BE2C (cell line): ENCODE data around the gene CTU1.

Source experiments
- DNase-seq: peaks from one replicate; pipeline ENCODE4 v3.0.0-alpha.2; 2020
- H3K27me3 ChIP-seq: fragments of 250-450 bp; sonication (Bioruptor Pico); 2 replicates; pipeline ENCODE4 v1.5.1; 2020; ENCODE audit warnings: mild to moderate bottlenecking
- H3K36me3 ChIP-seq: fragments of 250-450 bp; sonication (Bioruptor Pico); 2 replicates; pipeline ENCODE4 v1.5.1; 2020; ENCODE audit warnings: mild to moderate bottlenecking
- H3K4me1 ChIP-seq: fragments of 250-450 bp; sonication (Bioruptor Pico); 2 replicates; pipeline ENCODE4 v1.5.1; 2020
- H3K4me3 ChIP-seq: 2 replicates; pipeline ENCODE4 v1.5.1; 2011; ENCODE audit warnings: low read depth, low read length
- H3K9me3 ChIP-seq: fragments of 250-450 bp; sonication (Bioruptor Pico); 2 replicates; pipeline ENCODE4 v1.5.1; 2020
- TF ChIP-seq, protein P1 (sequence below): IDR thresholded peaks from 2 replicates; pipeline ENCODE4 v1.5.1; 2012; ENCODE audit warnings: mild to moderate bottlenecking, low read depth, low read length

Gene CTU1

DNA sequence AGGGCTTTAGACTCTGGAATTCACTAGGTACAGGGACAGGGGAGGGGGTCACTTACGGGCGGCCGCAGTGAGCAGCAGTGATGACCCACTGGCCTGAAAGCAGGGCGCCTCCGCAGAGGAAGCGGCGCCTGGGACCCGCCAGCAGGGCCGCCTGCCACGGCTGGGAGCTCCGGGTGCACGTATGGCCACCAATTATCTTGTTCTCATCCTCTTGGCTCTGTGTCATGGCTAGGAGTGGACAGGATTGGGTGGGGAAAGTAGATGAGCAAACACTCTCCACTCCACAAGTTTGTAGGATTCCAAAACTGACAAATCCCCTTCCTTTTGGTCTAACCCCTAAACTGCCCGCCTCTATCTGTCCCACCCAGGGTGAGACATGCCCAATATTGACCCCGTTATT, 26.7 kb downstream of the CTU1 start:
- TF ChIP-seq, protein P1, sequence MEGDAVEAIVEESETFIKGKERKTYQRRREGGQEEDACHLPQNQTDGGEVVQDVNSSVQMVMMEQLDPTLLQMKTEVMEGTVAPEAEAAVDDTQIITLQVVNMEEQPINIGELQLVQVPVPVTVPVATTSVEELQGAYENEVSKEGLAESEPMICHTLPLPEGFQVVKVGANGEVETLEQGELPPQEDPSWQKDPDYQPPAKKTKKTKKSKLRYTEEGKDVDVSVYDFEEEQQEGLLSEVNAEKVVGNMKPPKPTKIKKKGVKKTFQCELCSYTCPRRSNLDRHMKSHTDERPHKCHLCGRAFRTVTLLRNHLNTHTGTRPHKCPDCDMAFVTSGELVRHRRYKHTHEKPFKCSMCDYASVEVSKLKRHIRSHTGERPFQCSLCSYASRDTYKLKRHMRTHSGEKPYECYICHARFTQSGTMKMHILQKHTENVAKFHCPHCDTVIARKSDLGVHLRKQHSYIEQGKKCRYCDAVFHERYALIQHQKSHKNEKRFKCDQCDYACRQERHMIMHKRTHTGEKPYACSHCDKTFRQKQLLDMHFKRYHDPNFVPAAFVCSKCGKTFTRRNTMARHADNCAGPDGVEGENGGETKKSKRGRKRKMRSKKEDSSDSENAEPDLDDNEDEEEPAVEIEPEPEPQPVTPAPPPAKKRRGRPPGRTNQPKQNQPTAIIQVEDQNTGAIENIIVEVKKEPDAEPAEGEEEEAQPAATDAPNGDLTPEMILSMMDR = no peak
- H3K9me3 ChIP-seq = no peaks in the 10 kb centered on the region
- H3K27me3 ChIP-seq = peaks cover 26% of the 10 kb centered on the region
- no peak overlapping the region for H3K4me3 ChIP-seq
- no peaks in the 10 kb centered on the region for H3K4me1 ChIP-seq
- no peak for DNase-seq
- H3K36me3 ChIP-seq = no peaks in the 10 kb centered on the region

DNA sequence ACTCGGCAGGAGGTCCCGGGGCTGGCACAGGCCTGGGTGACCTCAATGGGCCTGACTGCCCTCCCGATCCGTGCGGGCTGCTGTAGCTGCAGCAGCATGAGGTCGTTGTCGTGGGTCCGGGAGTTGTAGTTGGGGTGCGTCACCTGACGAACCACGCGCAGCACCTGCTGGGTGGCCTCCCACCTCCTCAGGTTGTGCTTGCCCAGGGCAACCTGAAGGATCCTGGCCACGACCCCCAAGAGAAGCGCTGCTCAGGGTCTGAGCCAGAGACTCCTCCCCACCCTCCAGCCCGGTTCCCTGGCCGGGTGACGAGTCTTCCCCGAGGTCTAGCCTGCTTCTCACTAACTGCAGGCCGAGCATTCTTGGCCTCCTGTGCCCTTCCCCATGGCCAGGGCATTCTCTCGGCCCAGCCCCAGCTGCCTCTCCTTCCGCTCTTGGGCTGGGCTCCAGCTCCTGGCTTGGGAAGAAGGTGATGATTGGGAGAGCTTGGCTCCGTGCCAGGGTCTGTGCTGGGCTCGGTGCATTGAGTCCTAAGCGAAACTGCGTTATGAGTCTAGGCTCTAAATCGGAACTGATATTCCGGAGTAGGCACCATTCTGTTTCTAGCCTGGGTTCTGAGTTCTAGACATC, 28.6 kb downstream of the CTU1 start:
- TF ChIP-seq, protein P1 = no peak
- Histone ChIP-seq H3K36me3 (no peaks in the 10 kb centered on the region), H3K4me3 (no peak overlapping the region), H3K4me1 (no peaks in the 10 kb centered on the region), H3K27me3 (peaks cover 26% of the 10 kb centered on the region), H3K9me3 (no peaks in the 10 kb centered on the region)
- DNase-seq = no peak

DNA sequence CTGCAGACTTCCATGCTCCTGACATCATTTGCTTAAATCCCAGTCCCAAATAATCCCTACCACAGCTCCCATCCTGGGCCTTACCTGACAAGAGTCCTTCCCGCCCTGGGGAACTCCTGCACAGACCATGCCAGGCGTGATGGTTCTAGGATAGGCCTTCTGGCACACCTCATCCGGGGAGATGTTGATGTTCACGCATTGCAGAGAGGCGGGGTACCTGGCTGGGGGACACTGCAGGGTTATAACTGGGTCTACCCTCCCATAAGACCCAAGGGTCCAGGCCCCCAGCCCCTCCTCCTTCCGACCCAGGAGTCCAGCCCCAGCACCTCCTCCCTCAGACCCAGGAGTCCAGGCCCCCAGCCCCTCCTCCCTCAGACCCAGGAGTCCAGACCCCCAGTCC, 29.5 kb downstream of the CTU1 start:
- TF ChIP-seq, protein P1 = no peak
- no peak for DNase-seq
- Histone ChIP-seq H3K4me3 (no peak overlapping the region), H3K27me3 (peaks cover 25% of the 10 kb centered on the region), H3K4me1 (no peaks in the 10 kb centered on the region), H3K9me3 (no peaks in the 10 kb centered on the region), H3K36me3 (no peaks in the 10 kb centered on the region)

DNA sequence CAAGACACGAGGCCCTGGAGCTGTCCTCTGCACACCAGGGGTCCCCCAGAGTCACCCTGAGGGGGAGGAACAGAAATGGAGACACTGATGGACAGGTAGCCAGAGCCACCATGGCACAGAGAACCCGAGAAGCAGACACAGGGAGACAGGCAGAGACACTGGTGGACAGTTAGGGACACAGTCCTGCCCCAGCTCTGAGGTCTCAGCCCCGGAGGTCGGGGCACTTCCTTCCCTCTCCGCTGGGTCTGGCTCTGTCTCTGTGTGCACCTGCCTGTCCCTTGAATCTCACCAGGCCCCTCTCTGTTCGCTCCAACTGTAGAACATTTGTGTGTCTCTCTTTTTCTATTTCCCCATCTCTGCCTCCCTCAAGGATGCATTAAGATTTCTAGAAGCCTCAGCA, 30.1 kb downstream of the CTU1 start:
- TF ChIP-seq, protein P1 = no peak

DNA sequence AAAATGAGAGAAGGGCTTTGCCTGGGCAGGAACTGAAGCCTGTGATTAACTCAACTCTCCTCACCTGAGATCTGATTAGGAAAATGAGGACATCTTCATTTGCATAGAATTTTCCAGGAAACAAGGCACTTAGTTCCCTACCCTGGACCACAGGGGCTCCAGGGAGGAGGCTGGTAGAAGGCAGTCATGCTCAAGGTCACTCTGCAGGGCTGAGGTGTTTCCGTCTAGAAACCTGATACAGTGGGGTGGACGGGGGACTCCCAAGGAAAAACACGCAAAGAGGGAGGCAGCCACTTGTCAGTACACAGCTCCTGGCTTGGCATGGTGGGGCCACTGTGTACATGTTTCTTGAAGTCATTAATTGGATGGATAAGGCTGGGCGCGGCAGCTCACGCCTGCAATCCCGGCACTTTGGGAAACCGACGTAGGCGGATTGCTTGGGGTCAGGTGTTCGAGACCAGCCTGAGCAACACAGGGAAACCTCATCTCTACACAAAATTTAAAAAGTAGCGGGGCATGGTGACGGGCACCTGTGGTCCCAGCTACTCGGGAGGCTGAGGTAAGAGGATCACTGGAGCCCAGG, 31.5 kb downstream of the CTU1 start:
- Histone ChIP-seq H3K4me1 (no peaks in the 10 kb centered on the region), H3K27me3 (peaks cover 16% of the 10 kb centered on the region), H3K36me3 (no peaks in the 10 kb centered on the region), H3K4me3 (no peak overlapping the region), H3K9me3 (no peaks in the 10 kb centered on the region)
- no peak for DNase-seq
- TF ChIP-seq, protein P1 = no peak

More for the DNA sequence above, 30.1 kb downstream of the CTU1 start:
- Histone ChIP-seq H3K27me3 (peaks cover 22% of the 10 kb centered on the region), H3K36me3 (no peaks in the 10 kb centered on the region), H3K4me1 (no peaks in the 10 kb centered on the region), H3K4me3 (no peak overlapping the region), H3K9me3 (no peaks in the 10 kb centered on the region)
- no peak for DNase-seq

DNA sequence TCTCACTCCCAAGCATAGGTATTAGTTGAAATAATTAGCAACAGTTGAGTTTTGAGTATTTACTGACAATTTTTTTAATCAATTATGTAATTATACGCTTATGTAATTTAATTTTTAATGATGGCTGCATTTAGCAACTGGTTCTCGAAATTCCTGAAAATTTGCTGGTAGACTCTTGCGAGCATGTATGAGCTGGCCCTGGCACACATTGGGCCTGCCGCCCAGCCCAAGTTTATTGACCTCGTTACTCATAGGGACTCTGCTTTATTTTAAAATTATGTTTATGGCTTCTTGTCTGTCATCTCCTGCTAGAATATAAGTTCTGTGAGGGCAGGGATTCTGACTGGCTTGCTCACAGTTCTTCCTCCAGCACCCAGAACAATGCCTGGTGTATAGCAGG, 32.2 kb downstream of the CTU1 start:
- TF ChIP-seq, protein P1 = no peak
- no peaks in the 10 kb centered on the region for H3K4me1 ChIP-seq
- DNase-seq = no peak
- peaks cover 9% of the 10 kb centered on the region for H3K27me3 ChIP-seq
- no peaks in the 10 kb centered on the region for H3K36me3 ChIP-seq
- H3K4me3 ChIP-seq = no peak overlapping the region
- H3K9me3 ChIP-seq = no peaks in the 10 kb centered on the region
